HL-60/S4 (cell line): ENCODE results near the gene RNU1-2.
"Not testable (repeated sequence)": the region's sequence is repeated elsewhere in the genome, so short reads cannot be mapped to it uniquely, and the experiment has no call there.

ENCODE experiments used
- in situ Hi-C: fragments of 300-500 bp; cut with MboI; formaldehyde crosslinking; loops from 2 replicates; pipeline ENCODE4 v1.14.3; 2022; ENCODE audit warnings: low sequenced_read_pairs

RNU1-2 gene

DNA sequence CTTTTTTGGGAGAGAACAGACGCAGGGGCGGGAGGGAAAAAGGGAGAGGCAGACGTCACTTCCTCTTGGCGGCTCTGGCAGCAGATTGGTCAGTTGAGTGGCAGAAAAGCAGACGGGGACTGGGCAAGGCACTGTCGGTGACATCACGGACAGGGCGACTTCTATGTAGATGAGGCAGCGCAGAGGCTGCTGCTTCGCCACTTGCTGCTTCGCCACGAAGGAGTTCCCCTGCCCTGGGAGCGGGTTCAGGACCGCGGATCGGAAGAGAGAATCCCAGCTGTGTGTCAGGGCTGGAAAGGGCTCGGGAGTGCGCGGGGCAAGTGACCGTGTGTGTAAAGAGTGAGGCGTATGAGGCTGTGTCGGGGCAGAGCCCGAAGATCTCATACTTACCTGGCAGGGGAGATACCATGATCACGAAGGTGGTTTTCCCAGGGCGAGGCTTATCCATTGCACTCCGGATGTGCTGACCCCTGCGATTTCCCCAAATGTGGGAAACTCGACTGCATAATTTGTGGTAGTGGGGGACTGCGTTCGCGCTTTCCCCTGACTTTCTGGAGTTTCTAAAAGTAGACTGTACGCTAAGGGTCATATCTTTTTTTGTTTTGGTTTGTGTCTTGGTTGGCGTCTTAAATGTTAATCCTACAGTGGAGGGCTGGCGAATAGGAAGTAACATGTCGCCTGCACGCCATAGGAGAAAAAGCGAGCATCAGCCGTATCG, at the start of gene RNU1-2:
Gene RNU1-2, plus strand, starts transcription at position 383 of the 718 bp plus-strand sequence.
- in situ Hi-C loops, result not testable (repeated sequence)

DNA sequence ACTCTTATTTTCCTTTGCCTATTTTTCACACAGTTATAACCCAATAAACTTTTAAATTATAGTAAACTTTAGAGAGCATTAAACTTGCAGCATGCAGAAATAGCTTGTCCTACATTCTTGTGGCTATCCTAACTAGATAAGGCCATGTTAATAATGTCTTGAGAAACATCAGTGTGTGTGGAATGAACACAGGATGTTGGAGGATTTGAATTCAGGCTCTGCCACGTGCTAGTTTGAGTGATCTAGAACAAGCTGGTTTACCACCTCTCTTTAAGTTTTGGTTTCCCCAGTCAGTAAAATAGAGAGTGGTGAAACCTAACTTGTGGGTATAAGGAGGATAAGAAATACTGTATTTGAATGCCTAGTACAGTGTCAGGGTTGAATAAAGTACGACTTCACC, 39.6 kb upstream of the RNU1-2 start:
- in situ Hi-C loops, result not testable (repeated sequence)

- in situ Hi-C loops, result not testable (repeated sequence)
Measured at GRCh38 chr1:16859167-16860041, 36.4 kb upstream of the RNU1-2 start.

GRCh38 chr1:16860048-16860447, 35.7 kb upstream of the RNU1-2 start:
- in situ Hi-C loops, result not testable (repeated sequence)

GRCh38 chr1:16861832-16862245, 33.9 kb upstream of the RNU1-2 start:
- in situ Hi-C loops, result not testable (repeated sequence)

GRCh38 chr1:16862415-16862814, 33.4 kb upstream of the RNU1-2 start:
- in situ Hi-C loops, result not testable (repeated sequence)

DNA sequence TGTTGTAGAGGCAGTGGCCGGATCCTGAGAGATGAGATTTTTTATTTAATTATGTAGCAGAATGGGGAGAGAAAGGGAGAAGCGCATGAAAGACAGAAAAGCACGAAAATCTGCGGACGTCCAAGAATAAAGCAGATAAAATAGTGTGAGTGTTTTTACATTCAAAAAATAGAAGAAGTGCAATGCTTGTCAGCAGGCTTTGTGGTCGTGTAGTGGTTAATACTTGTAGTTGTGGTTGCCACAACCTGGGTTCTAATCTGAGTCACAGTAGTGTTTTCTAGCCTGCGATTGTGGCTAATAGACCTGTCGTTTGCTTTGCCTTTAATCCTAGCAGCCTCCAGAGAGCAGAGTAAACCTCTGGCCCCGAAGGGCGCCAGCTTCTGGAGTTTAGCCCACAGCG, 32.8 kb upstream of the RNU1-2 start:
- in situ Hi-C loops, result not testable (repeated sequence)

- in situ Hi-C loops, result not testable (repeated sequence)
Measured at GRCh38 chr1:16866926-16867707, 28.7 kb upstream of the RNU1-2 start.

- in situ Hi-C loops, result not testable (repeated sequence)
Measured at GRCh38 chr1:16868787-16869186, 27.0 kb upstream of the RNU1-2 start.

- in situ Hi-C loops, result not testable (repeated sequence)
Measured at GRCh38 chr1:16869996-16870395, 25.8 kb upstream of the RNU1-2 start.

GRCh38 chr1:16871171-16871570, 24.6 kb upstream of the RNU1-2 start:
- in situ Hi-C loops, result not testable (repeated sequence)

- in situ Hi-C loops, result not testable (repeated sequence)
Measured at GRCh38 chr1:16872152-16873075, 23.4 kb upstream of the RNU1-2 start.

GRCh38 chr1:16873076-16873879, 22.5 kb upstream of the RNU1-2 start:
- in situ Hi-C loops, result not testable (repeated sequence)

- in situ Hi-C loops, result not testable (repeated sequence)
Measured at GRCh38 chr1:16874968-16875765, 20.6 kb upstream of the RNU1-2 start.

- in situ Hi-C loops, result not testable (repeated sequence)
Measured at GRCh38 chr1:16881742-16882141, 14.0 kb upstream of the RNU1-2 start.

GRCh38 chr1:16882986-16883385, 12.8 kb upstream of the RNU1-2 start:
- in situ Hi-C loops, result no loop called here

DNA sequence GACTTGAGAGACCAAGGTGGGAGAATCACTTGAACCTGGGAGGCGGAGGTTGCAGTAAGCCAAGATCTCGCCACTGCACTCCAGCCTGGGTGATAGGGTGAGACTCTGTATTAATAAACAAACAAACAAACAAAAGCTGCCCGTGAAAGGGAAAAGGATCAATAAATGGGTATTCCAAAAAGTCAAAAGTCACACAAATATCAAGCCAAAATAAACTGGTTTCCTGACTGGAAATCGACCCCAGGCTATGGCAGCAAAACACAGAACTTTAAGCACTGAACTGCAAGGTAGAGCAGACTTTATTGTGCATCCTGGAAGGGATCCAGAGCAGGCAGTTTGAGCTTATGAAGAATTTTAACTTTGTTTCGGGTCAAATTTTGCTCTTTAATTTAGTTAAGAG, 11.3 kb upstream of the RNU1-2 start:
- in situ Hi-C loops, result not testable (repeated sequence)

GRCh38 chr1:16886860-16887605, 8.7 kb upstream of the RNU1-2 start:
- in situ Hi-C loops, result no loop called here
